ENCODE results near the gene SEMA4D.

The SEMA4D gene

DNA sequence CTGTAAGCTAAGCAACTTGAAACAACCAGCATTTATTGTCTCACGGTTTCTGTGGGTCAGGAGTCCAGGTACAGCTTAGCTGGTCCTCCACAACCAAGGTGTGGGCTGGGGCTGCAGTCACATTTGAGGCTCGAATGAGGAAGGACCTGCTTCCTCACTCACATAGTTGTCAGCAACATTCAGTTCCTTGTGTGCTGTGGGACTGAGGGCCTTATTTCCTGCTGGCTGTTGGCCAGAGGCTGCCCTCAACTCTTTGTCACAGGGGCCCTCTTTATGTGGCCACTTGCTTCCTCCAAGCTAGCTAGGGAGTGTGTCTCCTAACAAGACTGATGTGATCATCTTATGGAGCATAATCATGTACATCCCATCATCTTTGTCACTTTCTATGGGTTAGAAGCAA lies 29.2 kb upstream of the SEMA4D start:
- no peak for DNase-seq

DNA sequence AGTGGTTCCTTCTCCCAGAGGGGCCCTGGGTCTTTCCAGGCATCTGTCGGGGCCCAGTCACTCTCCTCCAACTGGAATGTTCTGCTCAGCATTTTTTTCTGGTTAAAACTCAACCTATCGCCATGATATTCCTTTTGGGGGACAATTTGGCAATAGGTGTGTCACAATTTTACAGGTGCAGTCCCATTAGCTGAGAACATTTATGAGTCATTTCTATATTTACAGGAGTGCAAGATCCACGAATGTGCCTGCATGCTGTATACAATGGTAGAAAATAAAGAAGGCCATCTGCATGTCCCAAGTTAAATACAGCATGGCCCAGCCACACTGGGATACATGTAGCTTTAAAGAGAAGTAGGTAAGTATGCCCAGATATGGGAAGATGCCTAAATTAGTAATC lies 28.8 kb upstream of the SEMA4D start:
- no peak for DNase-seq

DNA sequence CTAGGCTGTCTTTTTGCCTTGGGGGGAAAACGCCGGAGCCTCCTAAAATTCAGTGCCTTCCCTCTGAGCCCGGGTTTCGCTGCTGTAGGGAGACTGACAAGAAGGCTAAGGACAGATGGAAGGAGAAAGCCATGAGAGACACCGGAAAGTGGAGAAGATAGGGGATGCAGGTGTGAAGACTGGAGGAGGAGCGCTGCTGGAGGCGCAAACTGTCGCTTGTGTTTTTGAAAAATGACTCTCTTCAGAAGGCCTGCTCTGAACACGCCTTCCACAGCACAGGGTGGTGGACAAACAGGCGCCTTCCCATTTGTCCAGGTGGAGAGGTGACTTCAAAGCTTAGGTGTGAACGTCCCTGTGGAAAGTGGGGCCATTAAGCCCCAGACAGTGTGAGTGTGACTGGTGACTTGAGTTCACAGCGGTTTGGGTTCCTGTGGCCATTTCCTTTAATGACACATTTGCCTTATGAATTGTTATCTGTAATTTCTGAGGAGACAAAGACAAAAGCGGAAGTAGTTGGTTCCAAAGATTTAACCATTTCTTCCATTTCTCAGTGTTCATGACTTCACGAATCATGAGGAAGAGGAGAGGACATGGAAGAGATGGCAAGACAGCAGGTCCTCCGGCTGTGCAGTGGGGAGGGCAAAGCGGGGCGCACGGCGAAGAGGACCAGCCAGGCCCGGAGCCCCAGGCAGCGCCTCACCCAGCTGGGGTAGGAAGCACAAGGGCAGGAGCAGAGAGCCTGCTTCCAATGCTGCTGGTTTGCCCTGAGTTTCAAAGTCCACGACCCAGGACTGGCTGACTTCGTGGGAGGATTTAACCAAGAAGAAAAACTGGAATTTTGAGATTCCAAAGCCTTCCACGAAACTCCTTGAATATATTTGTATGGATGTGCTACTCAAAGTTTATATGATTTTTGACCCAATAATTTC lies 27.8 kb upstream of the SEMA4D start:
- DNase-seq = no peak

DNA sequence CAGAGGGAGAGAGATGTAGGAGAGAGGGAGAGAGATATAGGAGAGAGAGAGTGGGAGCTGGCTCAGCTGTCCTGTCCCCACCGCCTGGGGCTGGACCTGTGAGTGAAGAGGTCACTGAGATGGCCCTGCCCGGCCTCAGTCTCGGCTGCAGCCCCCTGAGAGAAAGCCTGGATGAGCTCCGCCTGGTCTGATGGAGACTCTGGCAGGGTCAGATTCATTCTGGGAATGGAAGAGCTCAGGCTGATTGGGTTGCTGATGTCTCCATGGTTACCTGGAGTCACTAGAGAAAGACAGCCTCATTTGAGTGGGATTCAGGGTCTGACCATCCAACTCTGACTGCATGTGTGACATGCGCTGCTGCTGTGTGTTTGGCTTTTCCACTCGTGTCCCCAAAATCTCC lies 27.1 kb upstream of the SEMA4D start:
- no peak for DNase-seq

DNA sequence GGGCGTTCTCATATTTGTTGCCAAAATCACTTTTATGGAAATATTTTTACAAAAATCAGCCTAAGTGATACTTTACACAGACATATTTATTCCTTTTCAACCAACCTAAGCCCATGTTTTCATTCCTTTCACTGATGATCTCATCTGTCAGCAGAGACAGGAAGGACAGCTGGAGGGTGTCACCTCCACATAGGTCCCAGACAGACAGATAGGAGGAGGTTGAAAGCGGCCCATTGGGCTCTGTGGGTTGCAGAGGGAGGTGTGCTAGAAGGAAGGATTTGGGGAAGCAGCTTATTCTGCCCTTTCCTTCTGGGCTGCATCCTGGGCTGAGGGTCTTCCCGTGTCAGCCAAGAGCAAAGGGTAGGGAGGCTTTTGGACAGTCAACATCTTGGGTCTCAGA lies 26.0 kb upstream of the SEMA4D start:
- DNase-seq = peak; percentile 47

DNA sequence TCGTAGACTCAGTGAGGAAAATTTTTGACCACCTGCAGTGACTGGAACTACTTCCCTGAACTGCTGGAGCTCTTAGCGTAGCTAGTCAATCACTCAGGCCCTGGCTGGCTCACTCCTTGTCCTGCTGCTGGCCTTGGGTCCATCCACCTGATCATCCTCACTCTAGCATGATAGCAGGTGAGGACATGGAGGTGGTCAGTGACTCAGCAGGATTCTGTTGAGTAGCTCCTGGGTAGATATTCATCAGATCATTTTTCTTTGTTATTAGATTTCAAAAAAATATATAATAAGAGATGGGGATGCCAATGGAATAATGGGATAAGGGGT lies 25.0 kb upstream of the SEMA4D start:
- DNase-seq = no peak

DNA sequence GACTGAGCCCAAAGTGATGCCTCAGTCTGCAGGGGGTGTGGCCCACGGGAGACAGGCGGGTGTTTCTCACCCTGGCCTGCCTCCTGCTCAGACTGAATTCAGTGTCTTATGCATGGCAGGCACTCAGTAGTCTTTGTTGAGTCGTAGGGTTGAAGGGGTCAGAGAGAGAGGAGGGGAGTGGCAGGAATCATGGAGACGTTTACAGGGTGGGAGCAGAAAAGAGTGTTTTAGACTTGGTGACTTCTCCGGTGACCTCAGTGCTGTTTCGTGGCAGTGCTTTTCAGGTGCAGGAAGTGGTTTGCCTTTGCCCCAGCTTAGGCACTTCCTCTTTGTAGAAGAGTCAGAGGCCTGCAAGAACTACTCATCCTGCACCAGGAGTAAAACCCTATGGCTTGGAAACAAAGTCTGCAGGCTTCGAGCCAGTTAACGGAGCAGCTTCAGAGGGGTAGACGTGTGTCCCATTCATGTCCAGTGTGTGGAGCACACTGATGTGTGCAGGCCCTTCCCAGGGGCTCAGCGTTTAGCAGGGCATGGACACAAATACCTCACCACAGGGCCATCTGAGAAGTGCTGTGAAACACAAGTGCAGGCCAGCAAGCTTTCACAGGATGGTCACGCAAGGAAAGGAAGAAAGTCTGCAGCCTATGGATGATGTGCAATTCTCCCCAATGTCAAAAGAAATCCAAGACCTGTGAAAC lies 24.5 kb upstream of the SEMA4D start:
- DNase-seq = peak; percentile 68

DNA sequence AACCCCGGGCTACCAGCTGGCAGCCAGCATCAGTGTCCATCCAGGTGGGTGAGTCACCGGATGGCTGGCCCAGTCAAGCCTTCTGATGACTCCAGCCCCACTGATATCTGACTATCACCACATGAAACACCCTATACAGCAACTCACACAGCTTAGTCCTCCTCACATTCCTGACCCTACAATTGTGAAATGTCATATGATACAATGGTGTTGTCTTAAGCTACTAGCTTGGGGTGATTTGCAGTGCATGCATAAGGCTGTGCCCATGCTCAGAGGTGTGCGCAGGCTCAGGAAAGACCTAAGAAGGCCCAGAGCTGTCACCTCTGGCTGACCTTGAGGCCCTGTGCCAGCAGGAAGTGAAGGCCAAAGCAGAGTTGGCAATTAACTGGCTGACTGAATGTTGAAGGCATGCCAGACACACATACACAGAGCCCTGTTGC lies 21.5 kb upstream of the SEMA4D start:
- no peak for DNase-seq

DNA sequence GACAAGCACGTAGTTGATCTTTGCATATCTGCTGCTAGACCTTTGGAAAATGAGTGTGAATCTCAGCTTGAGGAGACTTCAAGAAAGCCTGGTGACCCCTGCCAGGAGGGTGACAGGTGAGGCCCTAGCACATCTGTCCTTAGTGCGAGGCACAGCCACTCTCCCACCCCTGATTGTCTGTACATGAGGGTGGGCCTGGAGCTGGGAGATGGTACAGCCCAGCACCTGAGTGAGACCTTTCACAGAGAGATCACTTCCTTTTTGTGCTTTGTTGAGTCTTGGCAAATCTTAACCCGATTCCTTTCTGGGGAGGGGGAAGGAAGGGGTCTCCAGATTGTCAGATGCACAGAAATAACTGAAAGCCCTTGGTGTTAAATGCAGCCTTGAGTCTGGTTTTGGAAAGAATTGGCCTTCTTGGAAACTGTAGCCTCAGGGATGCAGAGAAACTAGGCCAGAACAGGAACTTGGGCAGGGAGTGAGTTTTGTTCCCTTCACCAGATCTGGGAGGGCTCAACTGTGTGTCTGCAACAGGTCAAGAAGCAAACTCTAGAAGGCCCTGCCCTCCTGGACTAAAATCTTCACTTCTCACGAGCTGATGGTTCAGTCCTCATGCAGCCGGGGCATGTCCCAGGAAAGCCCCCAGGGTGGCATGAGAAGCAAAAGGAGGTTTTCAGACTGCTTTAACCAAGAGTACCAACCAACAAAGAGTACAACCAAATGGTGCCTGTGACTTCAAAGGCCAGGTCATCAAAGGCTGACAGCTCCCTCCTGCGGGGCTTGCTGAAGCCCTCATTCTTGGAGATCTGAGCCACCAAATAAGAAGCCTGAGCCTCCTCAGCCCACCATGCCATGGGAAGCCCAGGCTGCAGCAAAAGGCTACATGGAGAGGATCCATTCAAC lies 20.8 kb upstream of the SEMA4D start:
- no peak for DNase-seq

DNA sequence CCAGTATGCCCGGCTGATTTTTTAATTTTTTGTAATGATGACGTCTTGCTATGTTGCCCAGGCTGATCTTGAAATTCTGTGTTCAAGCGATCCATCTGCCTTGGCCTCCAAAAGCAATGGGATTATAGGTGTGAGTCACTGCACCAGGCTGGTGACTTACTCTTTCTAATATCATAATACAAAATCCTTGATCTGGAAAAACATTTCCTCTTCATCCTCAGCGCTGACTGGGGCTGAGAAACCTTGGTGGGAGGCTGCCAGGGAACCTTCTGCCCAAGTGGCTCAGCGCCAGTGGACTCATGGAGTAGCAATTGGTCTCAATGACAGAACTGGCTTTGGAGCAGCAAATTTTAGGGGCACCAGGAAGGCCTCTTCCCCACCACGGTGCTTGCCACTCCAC lies 17.5 kb upstream of the SEMA4D start:
- DNase-seq = no peak

DNA sequence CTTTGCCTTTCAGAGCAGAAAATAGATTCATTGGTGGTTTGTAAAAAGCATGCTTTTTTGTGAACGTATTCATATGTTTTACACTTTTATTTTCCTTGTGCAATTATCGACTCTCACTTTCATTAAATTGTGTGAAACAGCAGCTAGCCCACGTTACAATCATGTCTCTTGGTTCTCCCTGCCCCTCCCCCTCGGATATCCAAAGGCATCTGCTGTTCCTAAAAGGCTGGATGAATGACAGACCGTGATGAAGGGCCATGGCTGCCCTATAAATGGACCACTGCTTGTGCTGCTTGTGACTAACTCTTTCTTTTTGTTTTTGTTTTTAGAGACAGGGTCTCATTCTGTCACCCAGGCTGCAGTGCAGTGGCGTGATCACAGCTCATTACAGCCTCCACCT lies 17.0 kb upstream of the SEMA4D start:
- DNase-seq = no peak

DNA sequence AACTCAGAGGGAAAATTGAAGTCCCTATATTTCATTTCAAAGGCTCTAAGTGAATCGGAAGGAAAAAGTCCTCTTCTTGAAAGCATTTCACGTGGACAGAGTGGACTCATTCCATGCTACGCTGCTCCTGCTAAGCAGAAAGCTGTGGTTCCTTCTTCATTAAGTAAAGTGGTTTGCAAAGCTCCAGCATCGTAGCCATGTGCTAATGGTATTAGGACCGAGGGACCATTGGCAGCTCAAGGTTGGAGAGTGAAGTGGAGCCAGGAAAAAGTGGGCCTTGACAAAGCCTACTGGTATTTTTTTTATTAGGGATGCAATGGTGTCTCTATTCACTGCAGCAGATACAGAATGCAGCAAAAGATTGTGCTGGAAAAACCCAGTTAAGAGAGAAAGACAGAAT lies 16.4 kb upstream of the SEMA4D start:
- no peak for DNase-seq

DNA sequence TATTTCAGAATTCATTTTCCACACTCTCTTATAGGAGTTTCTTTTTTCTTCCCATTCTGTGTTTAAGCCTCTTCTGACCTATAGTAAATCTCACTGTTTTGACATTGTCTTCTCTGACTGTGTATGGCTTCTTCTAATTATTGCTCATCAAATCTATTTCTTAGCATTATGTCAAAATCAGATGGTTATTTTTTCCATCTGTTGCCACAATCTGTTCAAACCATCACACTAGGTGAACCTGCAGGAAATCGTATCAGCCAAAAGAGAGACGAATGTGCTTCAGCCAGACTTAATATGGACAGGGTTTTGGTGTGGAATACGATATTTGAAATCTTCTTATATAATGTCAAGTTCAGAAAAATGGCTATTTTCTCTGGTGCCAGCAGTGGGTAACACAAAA lies 15.9 kb upstream of the SEMA4D start:
- no peak for DNase-seq

DNA sequence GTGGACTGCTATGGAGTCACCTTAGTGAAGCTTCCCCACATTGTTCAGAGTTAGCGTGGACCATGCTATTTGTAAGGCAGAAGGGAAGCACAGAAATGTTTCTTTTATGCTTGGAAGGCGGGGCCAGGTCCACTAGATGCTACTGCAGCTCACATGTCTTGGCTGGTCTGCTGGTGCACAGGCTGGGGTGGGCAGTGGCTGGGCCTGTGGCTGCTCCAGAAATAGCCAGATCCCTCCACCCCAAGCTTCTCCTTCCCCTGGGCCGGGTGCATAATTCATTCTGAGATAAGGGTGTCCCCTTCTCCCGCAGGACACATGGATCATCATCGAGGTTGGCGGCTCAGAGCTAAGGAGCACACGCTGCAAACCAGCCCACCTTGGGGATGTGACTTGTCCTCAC lies 14.5 kb upstream of the SEMA4D start:
- no peak for DNase-seq

DNA sequence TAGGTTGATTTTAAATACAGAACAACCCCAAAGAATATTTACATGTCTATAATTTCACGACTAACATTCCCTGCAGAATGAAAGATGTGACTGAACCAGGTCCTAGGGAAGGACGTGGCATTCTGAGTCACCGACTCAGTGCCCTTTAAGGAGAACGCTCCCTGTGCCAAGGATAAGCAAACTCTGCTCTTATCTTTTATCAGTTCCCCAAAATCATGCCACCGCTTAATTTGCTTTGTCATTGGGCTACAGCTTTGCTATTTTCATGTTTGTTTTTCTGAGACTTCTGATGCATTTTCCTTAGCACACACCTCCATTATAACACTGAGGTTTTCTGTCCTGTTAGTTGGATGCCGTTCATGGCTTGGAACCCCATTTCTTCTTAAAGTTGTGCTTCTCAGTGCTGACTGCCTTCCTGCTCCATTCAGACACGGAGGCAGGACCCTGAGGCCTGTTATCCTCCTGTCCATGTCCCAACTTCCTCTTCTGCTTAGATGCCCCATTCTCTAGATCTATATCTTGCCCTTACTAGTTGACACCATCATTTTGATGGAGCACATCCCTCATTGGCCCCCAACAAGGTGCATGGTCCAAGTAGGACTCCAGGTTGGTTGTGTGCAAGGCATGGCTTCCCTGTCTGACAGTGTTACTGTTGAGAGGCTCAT lies 11.2 kb upstream of the SEMA4D start:
- no peak for DNase-seq

DNA sequence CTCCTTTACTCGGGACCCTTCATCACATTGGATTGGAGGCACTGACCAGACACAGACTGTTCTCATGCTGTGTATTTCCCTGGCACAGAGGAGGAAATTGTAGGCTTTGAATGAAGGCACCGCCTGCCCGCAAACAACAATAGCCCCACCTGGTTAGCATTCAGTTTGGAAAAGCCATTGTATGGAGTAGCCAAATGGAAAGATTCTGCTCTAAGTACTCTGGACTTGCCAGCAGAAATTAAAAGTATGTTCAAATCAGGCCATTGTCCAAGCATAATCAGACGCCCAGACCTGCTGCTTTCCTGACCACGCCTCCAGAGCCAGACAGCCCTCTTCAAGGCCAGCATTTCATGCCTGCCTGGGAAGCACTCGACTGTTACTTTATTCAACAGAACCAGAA lies 8.0 kb upstream of the SEMA4D start:
- DNase-seq = no peak

DNA sequence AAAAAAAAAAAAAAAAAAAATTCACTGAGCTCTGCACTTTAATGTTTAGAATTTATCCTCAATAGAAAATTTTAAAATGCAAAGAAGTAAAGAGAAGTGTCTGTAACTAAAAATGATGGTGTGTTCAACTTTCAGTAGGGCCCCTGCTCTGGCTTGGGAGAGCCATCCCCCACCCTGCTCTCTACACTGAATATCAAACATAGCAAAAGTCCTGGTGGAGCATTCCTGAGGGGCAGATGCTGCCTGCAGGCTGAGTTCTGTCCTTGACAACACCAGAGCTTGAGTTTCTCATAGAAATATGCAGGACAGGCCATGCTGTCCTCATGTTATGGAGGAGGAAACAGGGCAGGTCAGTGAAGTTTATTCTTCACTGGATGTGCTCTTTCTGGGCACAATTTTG lies 7.1 kb upstream of the SEMA4D start:
- DNase-seq = no peak

DNA sequence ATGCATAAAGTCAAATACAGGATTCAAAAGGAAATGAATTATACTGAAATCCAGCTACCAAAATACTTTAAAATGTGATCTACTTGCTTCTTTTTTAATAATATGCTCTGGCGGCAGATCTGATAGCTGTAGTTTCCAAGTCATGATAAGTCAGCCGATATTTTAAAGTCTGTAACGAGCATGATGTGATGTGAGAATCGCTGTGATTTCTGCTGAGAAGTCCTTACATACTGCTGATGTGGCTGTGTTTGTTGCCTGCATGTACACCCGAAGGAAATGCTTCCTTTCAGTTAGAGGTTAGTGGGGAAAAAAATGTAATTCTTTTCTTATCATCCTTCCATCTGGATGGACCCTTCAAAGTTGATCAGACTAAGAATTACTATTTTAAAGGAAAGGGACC lies 4.8 kb upstream of the SEMA4D start:
- no peak for DNase-seq

DNA sequence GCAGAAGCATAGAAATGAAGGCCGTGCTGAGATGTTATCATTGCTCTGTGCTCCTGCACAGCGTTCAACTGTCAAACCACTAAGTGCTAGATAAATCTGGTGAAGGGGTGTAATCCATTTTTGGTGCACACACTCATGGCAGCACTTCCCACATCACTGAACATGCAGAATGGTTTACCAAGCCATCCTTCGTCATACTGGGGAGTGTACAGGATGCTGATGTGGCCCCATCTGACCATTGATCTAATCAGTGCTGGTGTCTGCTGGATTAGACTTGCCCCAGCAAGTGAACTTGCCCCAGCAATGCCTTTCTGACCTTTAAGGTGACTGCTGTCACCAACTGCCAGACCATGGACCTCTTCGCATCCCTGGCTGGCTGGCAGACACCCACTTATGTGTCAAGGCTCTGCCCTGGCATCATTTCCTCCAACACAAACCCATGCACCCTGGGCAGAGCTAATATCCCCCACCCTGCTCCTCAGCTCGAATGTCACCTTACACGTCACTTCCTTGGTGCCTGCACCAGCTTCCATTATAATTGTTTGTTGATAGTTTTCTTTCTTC lies 4.2 kb upstream of the SEMA4D start:
- DNase-seq = peak; percentile 27

DNA sequence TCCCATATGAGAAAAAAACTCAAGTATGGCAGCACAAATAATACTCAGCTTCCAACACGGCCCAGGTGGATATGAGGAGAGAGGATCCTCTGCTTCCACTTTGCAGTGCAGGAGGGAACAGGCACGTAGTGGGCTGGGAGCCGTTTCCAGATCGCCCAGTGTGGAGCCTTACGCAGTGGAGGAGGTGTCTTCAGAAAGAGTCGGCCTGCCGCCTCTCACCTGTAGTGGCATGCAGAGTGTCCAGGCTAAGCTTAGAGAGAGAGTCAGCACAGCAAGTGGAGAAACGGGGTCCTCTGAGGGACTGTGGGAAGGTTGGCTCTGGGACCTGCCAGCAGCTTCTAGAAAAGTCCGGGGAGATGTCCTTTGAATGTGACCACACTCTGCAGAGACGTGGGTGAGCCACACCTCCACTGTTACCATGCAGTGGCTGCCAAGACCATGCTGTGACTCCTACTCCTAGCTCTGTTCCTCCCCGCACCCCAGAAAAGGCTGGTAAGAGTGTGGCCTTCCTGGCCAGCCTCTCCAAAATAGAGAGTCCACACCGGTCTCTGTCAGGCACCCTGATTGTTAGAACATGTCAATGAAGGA lies 3.5 kb upstream of the SEMA4D start:
- no peak for DNase-seq

DNA sequence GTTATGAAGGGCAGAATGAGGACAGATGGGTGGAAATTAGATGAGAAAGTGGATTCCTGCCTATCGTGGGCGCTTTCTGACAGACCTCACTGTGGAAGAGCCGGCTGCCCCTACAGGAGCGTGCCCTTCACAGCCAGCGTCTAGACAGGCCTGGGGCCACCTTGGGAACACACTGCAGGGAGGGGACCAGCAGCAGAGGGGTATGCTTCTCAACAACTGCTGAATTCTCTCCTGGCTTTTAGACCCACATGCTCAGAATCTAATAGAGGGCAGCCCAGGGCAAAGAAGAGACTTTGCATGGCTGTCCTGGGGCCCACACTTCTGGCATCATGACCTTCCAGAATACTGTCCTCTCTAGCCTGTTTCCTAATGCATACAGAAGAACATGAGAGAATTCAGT lies 2.1 kb upstream of the SEMA4D start:
- no peak for DNase-seq

DNA sequence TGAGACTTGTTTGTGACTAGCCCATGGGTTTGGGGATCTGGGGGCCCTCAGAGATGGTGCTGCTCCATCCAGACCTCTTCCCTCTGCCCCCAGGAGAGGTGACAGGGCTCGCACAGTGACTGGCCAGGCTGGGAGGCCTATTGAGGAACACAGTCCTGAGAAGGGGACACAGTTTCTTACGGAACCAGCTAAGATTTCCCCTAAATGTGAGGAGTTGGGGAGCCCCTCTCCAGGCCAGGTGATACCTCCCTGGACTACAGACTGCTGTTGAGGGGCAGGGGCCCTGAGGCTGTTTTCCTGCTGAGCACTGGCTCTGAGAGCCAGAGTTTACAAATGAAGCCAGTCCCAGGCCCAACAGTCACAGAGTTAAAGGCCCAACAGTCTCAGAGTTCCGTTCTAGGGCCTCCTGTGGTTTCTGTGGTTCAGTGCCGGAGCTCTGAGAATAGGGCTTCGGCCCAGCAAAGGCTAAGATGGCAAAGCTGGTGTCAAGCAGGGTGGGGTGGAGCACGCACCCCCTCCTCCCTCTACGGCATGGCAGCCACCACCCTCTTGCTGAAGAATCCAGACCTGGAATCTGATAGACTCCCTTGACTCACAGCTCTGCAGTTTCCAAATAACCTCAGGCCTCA lies 1.1 kb upstream of the SEMA4D start:
- peak; percentile 48 for DNase-seq

All from activated naive CD4-positive, alpha-beta T cell treated with Interleukin-2 at 50 U/mL for 16 hours (primary cell).